Caki2 (cell line): Measurements from ENCODE around the gene CRYBG1. TPM values are rescaled to one million over a fixed set of nuclear protein-coding genes. Genes with fewer than 3 reads are reported as not detected.

Experiments used
- DNase-seq: peaks from one replicate; pipeline ENCODE4 v3.0.0-alpha.2; 2015; ENCODE audit warnings: low read depth
- in situ Hi-C: cut with HindIII; loops from 2 replicates; pipeline ENCODE4 v1.10.0; 2016; ENCODE audit warnings: low sequenced_read_pairs, low pct_unique_long_range_greater_than_20kb, mixed read lengths
- total RNA-seq: library from RNA; depleted of rRNA; stranded (reverse); fragments of >200 nt; shearing (Covaris generic); gene quantifications from 2 replicates; pipeline ENCODE4 v1.2.3, GENCODE V29; 2014; ENCODE audit warnings: low replicate concordance; rRNA removed

Gene CRYBG1
- total RNA-seq, 1 experiment from 2014 or later = 15.2 TPM

DNA sequence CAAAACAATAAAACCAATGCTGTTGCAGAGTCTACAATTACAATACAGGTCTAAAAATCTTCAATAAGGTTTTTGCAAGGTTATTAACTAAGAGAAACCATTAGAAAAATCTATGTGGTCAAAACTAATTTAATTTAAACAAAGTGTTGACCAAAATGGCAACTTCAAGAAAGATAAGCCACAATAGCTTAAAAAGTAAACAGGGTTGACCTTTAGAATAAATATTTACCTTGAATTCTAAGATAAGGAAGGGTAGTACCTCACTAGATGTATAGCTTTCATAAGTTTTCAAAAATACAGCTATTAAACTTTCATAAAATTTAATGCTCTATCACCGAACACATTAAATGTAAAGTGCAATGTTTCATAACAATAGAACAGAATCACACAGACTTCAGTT is 257.3 kb downstream of the CRYBG1 start:
- in situ Hi-C loops = no loop called here

GRCh38 chr6:106618324-106618723 is 257.8 kb downstream of the CRYBG1 start:
- DNase-seq = no peak
- in situ Hi-C loops = no loop called here

More for the DNA sequence above, 257.3 kb downstream of the CRYBG1 start:
- DNase-seq = no peak

DNA sequence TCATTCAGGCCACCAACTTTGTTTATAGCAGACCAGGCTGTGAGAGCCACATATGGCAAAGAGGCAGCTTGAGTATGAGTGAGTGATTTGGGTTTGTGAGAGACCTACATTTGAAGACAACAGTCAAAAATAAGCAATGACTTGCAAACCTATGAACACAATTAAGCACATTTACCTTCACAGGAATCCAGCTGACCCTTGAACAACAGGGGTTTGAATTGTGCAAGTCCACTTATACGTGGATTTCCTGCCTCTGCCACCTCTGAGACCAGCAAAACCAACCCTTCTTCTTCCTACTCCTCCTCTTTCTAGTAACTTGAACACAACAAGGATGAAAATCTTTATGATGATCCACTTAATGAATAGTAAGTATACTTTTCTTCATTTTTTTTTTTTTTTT is 258.7 kb downstream of the CRYBG1 start:
- DNase-seq = no peak
- in situ Hi-C loops = no loop called here

DNA sequence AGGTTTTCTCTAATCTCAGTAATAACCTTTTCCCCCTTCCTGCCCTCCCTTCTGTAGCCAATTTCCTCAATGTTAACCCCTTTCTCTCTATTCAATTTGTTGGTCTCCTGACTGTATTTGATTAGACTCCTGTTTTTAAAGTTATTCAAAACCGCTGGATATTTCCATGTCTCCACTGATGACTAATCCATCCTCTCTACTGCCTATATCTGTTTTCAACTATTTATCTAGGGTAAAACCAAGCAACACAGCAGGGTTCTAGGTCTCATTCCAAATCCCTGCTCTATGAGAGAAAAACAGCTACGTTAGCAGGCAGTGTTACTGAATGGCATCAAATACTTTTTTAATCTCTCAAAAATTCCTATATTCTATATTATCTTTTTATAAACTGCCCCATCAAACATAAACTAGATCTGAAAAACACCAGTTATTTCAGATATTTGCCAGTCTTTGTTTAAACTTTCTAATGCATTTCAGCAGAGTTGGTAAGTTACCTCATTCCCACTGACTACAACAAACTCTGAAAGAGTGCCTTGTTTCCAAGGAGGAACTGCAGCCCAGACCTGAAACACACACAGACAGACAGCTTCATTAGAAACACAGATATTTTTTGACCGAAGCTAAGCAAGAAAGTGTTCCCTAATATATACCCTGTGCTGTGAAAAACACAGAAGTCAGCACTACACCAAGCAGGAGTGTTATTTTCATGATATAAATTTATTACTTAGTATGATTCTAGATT is 260.6 kb downstream of the CRYBG1 start:
- in situ Hi-C loops = no loop called here

More for the DNA sequence above, 260.6 kb downstream of the CRYBG1 start:
- DNase-seq = no peak

Other genes with a start within 250 kb of the CRYBG1 start
- gene ATG5, start 35.0 kb upstream of the CRYBG1 start, total RNA-seq = 40.7 and 41.2 TPM in 2 replicates